GM19193 (cell line): ENCODE results near the gene WNT10A.

ENCODE experiments used
- POLR2A ChIP-seq: IDR thresholded peaks from 4 replicates; pipeline ENCODE4 v1.6.1; 2011; ENCODE audit not compliant: insufficient read depth, insufficient read length; ENCODE audit errors: extremely low read depth

WNT10A gene

DNA sequence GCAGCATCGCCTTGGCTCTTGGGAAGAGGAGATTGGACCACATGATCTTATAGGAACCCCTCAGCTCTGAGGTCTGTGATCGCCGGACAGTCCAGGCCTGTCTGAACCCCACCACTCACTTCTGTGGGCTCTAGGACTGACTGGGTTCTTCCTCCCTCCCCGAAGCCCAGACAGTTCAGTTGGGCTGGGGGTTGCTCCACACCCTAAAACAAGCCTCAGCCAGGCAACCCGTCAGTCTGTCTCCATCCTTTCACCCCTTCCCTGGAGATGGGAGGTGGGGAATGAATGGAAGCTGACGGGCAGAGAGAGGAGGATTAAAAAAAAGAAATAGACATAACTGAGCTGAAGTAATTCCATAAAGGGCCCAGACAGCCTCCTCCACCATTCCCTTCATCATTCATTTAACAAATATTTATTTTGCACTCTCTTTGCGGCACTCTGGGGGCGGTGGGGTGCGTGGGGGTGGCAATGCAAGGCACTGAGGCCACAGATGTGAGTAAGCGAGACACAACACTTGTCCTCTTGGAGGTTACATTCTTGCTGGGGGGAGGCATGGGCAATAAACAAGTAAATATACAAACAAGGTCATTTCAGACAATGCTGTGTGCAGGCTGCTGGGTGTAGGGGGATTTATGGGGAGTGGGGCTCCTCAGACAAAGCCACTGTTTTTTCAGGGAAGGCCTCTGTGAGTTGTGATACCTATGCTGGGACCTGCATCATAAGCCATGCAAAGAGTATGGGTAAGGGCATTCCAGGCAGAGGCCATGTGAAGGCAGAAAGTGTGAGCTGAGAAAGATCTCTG is 12.9 kb downstream of the WNT10A start:
- TF ChIP-seq POLR2A, result no peak

DNA sequence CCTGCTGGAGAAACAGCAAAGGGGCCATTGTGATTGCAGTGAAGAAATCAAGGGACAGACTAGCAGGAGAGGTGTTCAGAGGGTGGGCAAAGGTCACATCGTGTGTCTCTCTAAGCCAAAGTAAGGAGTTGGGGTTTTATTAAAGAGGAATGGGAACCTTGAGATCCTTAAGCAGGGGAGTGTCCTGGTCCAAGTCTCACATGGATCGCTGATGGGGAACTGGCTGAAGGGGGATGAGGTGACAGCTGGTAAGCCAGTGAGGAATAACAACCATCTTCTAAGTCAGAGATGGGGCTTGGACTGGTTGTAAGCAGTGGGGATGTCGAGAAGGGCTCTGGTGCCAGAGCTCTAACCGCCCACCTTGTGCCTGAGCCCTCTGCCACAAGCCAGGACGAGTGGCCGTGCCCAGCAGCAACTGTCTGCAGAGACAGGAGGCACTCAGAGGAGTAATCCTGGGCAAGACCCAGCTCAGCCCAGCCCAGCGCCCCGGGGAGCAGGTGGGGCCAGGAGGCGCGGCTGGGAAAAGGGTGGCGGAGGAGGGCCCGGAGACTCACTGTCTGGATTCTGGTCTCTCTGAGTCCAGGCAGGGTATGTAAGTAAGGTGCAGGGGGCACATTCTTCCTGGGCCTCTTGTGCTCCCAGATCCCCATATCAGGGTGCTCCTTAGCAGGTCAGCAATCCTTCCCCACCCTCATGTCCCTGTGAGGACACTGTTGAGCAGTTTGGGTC is 13.7 kb downstream of the WNT10A start:
- peak; percentile 27 for TF ChIP-seq POLR2A

GRCh38 chr2:218894880-218895157 is 14.2 kb downstream of the WNT10A start:
- TF ChIP-seq POLR2A, result no peak

GRCh38 chr2:218895326-218895725 is 14.7 kb downstream of the WNT10A start:
- no peak for TF ChIP-seq POLR2A

- TF ChIP-seq POLR2A, result no peak
Measured at GRCh38 chr2:218895759-218896500, 15.3 kb downstream of the WNT10A start.

DNA sequence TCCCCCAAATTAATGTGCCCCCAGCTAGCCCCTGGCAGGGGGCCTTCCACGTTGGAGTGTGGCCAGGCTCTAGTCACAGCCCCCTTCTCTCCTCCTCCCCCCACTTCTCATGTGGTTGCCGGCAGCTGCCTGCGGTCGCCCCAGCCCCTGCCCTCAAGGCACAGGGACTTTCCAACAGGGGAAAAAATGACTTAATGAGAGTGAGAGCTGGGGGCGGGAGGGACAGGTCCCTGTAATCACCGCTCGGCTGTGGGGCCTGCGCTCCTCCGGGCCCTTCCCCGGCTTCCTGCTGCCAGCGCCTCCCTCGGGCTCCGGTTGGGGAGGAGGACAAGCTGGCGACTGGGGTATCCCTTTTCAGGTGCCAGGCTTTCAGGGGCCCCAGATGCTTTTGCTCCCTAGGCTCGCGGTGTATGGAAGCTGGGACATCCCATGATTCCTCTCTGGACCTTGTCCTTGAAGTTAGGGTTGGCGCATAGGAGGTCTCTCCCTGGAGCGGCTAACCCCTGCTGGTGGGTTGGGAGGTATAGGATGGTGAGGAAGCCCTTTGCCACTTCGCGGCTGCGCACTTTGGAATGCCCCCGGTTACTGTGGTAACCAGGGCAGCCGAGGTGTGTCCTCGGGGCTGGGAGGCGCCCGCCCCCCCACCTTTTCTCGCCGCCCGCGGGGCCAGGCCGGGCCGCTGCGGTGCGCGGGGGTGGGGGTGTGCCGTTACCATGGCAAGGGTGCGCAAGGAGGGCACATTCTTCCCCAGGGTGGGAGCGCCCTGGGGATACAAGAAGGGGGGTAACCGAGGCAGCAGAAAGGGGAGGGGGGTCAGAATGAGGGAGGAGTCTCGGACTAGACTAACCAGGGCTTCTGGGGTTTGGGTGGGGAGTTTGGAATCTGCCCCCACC is 16.1 kb downstream of the WNT10A start:
- peak; percentile 69 for TF ChIP-seq POLR2A

DNA sequence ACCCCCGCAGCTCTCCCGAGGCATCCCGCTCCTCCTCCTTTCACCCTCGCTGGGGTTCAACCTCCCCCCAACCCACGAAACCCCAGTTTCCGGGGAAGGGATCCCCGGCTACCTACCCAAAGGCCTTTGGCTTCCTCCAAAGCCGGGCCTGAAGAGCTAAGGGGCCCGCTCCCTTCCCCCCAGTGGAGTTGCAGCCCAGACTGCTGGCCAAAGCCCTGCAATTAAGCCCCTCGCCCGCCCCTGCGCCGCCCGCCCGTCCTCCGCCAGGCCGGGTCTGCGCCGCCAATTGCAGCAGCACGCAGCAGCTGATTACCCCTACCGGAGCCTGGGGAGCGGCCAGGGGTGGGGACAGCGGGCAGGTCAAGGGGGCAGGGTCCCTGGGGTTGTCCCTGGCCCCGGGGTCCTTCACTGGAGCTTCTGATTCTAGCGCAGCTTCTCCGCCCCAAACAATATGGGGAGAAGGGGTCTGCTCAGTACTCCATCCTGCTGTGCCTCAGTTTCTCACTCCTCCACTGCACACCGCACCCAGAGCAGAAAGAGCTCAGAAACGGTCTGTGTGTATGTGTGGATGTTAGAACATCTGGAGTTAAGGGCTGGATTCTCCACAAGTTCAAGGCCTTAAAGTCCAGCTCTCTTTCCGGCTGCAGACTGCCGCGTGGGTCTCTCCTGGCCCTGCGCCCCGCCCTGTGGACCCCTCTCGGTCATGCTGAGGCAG is 16.9 kb downstream of the WNT10A start:
- TF ChIP-seq POLR2A, result no peak

DNA sequence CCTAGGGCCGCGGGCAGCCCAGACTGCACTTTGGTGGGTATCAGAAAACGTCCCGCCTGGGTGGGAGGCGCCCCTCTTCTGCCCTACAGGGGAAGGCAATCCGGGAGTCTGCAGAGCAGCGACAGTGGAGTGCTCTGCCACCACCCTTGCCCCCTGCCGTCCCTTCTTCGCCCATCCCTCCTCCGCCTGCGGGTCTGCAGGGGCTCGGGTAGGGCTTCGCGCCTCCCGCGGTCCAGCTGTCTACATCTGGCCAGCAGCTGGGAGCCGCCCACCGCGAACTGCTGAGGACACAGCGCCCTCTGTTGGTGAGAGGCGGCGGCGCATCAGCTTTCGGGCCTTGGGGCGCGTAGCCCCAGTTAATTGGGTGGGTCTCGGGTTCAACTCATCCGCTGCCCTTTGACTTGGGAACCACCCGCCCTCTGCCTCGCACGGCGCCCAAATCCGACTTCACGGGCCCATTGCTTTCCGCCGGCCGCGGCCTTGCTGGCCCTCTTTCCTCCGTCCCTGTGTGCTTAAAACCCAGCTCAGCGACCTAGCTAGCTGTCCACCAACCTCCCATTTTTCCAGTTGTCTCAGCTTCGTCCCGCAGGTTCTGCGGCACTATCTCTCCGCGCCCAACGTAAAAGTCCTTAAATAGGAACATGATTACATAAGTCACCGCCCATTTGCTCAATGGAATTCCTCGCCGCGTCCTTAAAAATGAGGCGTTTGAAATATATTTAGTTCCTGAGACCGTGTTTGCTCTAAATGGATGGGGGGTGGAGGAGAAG is 17.6 kb downstream of the WNT10A start:
- TF ChIP-seq POLR2A, result no peak

DNA sequence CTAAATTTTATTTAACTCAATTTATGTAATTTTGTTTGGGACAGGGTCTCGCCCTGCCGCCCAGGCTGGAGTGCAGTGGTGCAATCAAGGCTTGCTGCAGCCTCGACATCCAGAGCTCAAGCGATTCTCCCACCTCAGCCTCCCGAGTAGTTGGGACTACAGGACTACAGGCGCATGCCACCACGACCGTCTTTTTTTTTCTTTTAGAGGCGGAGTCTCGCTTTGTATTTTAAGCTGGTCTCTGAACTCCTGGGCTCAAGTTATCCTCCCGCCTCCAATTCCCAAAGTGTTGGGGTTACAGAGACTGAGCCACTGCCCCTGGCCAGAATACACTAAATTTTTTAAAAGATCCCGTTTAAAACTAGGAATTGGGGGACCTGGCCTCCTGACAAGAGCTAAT is 18.5 kb downstream of the WNT10A start:
- TF ChIP-seq POLR2A, result no peak

DNA sequence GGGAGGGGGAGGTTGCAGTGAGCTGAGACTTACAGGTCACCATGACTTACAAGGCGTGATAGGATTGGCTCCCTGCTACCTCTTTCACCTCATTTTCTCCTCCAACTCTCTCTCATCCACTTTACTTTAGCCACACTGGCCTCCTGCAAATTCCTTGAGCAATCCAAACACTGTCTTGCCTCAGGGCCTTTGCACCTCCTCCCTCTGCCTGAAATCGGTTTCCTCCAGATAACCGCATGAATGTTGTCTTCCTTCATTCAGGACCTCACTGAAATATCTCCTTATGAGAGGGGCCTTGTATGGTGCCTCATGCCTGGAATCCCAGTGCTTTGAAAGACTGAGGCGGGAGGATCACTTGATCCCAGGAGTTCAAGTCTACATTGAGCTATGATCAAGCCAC is 21.8 kb downstream of the WNT10A start:
- TF ChIP-seq POLR2A, result no peak

DNA sequence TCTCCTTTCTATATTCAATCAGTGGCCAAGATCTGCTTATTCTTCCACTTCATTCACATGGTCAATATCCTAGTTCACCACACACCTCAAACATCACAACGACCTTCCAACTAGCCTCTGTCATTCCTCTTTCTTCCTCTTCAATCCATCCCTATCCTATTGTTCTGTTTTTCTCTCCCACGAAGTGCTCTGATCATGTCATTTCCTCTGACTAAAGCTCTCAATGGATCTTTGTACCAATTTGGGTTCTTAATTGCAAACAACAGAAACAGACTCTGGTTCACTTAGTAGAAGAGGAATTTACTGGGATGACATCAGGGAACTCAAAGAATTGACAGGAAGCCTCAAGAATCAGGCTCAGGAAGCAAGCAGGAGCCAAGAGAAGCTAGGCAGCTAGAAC is 23.5 kb downstream of the WNT10A start:
- no peak for TF ChIP-seq POLR2A

GRCh38 chr2:218908721-218909619 is 28.3 kb downstream of the WNT10A start:
- TF ChIP-seq POLR2A, result peak; percentile 73
